Hypothalamus (tissue), 51 donors: ENCODE measurements around the gene TPO.
"Not testable (repeated sequence)": the region's sequence is repeated elsewhere in the genome, so short reads cannot be mapped to it uniquely, and the experiment has no call there.

Source experiments
- DNase-seq, 51 donors: peaks; one replicate each; lab custom pipeline; 2025; lab: John Stamatoyannopoulos, UW

The TPO gene

GRCh38 chr2:1498176-1498575 lies 84.9 kb downstream of the TPO start:
- no peak for DNase-seq

- no peak for DNase-seq
Measured at GRCh38 chr2:1499033-1499795, 86.0 kb downstream of the TPO start.

GRCh38 chr2:1501038-1501851 lies 88.0 kb downstream of the TPO start:
- no peak for DNase-seq

- no peak for DNase-seq
Measured at GRCh38 chr2:1501991-1502390, 88.7 kb downstream of the TPO start.

GRCh38 chr2:1502891-1503304 lies 89.6 kb downstream of the TPO start:
- no peak for DNase-seq

GRCh38 chr2:1503471-1504310 lies 90.4 kb downstream of the TPO start:
- no peak for DNase-seq

- no peak for DNase-seq
Measured at GRCh38 chr2:1504311-1504750, 91.1 kb downstream of the TPO start.

- DNase-seq, result no peak
Measured at GRCh38 chr2:1505031-1505441, 91.8 kb downstream of the TPO start.

GRCh38 chr2:1509271-1510065 lies 96.2 kb downstream of the TPO start:
- no peak for DNase-seq

GRCh38 chr2:1510176-1510575 lies 96.9 kb downstream of the TPO start:
- DNase-seq, result no peak

- no peak for DNase-seq
Measured at GRCh38 chr2:1511455-1511854, 98.2 kb downstream of the TPO start.

- DNase-seq, result no peak
Measured at GRCh38 chr2:1512321-1513289, 99.3 kb downstream of the TPO start.

GRCh38 chr2:1514391-1515072 lies 101.3 kb downstream of the TPO start:
- no peak for DNase-seq

GRCh38 chr2:1515073-1515430 lies 101.8 kb downstream of the TPO start:
- DNase-seq, result no peak

GRCh38 chr2:1515986-1516797 lies 102.9 kb downstream of the TPO start:
- no peak for DNase-seq

- DNase-seq, result no peak
Measured at GRCh38 chr2:1516798-1517060, 103.5 kb downstream of the TPO start.

- not testable (repeated sequence) for DNase-seq
Measured at GRCh38 chr2:1517291-1517690, 104.0 kb downstream of the TPO start.

- no peak for DNase-seq
Measured at GRCh38 chr2:1517786-1518185, 104.5 kb downstream of the TPO start.
